SK-N-SH (cell line): ENCODE measurements around the gene PSMD14. TPM values are rescaled to one million over a fixed set of nuclear protein-coding genes. Genes with fewer than 3 reads are reported as not detected.

Experiments used
- CTCF ChIA-PET: fragments of 300-600, 350-600 bp; formaldehyde crosslinking; extraction: SDS; loops from one replicate; lab custom pipeline; 2021; lab: Yijun Ruan, JAX
- POLR2A ChIA-PET: fragments of 350-600 bp; sonication (Branson Sonifier 250); formaldehyde crosslinking; extraction: SDS; loops from one replicate; lab custom pipeline; 2020; ENCODE audit warnings: antibody characterized with exemption, inconsistent platforms; lab: Yijun Ruan, JAX
- DNase-seq: peaks from one replicate; pipeline ENCODE4 v3.0.0; 2012
- H2AFZ ChIP-seq: fragments of 200-600 bp; sonication (generic); 2 replicates; pipeline ENCODE4 v1.8.1; 2016; ENCODE audit warnings: antibody characterized with exemption, mild to moderate bottlenecking, low read depth
- H3F3A ChIP-seq: fragments of 200-600 bp; sonication (generic); replicated peaks from 2 replicates; pipeline ENCODE3; 2016; ENCODE audit warnings: antibody characterized with exemption, mild to moderate bottlenecking; ENCODE audit not compliant: insufficient read depth
- H3K27ac ChIP-seq, 2 experiments: fragments of 200-500 bp in 1 of 2; fragments of 200-600 bp in 1 of 2; sonication (Bioruptor generic) in 1 of 2; sonication (generic), shearing (Covaris generic) in 1 of 2; 2 replicates each; pipeline versions ENCODE4 v1.5.1 to v1.6.1; 2014 to 2016; ENCODE audit warnings: low read depth in 2 of 2, inconsistent platforms in 1 of 2, low read length in 1 of 2, mild to moderate bottlenecking in 1 of 2, mixed read lengths in 1 of 2
- H3K27me3 ChIP-seq: fragments of 200-600 bp; sonication (generic), shearing (Covaris generic); 2 replicates; pipeline ENCODE4 v1.6.1; 2016; ENCODE audit warnings: mixed run types; ENCODE audit not compliant: insufficient read depth
- H3K36me3 ChIP-seq, 2 experiments: fragments of 200-500 bp in 1 of 2; fragments of 200-600 bp in 1 of 2; sonication (Bioruptor generic) in 1 of 2; sonication (generic) in 1 of 2; replicated peaks in 1 of 2; 2 replicates each; pipeline versions ENCODE3 to v1.5.1; 2014 to 2016; ENCODE audit warnings: low read length in 1 of 2, mild to moderate bottlenecking in 1 of 2; ENCODE audit not compliant: insufficient read depth in 2 of 2, control insufficient read depth in 1 of 2
- H3K4me1 ChIP-seq, 2 experiments: fragments of 200-500 bp in 1 of 2; fragments of 200-600 bp in 1 of 2; sonication (Bioruptor generic) in 1 of 2; sonication (generic), shearing (Covaris generic) in 1 of 2; 2 replicates each; pipeline versions ENCODE4 v1.5.1 to v1.6.1; 2014 to 2016; ENCODE audit warnings: low read depth in 1 of 2, low read length in 1 of 2, mixed run types in 1 of 2; ENCODE audit not compliant: insufficient read depth in 2 of 2, control insufficient read depth in 1 of 2
- H3K4me2 ChIP-seq: fragments of 200-600 bp; sonication (generic), shearing (Covaris generic); 2 replicates; pipeline ENCODE4 v1.6.1; 2017; ENCODE audit warnings: mixed run types
- H3K4me3 ChIP-seq, 2 experiments: fragments of 200-500 bp in 1 of 2; fragments of 200-600 bp in 1 of 2; sonication (Bioruptor generic) in 1 of 2; sonication (generic), shearing (Covaris generic) in 1 of 2; 2 replicates each; pipeline versions ENCODE4 v1.5.1 to v1.8.1; 2014 to 2016; ENCODE audit warnings: low read depth in 2 of 2, inconsistent platforms in 1 of 2, low read length in 1 of 2, mild to moderate bottlenecking in 1 of 2, mixed read lengths in 1 of 2, moderate library complexity in 1 of 2
- H3K79me2 ChIP-seq: fragments of 200-600 bp; sonication (generic); 2 replicates; pipeline ENCODE4 v1.8.1; 2017; ENCODE audit warnings: mild to moderate bottlenecking; ENCODE audit not compliant: insufficient read depth
- H3K9ac ChIP-seq: fragments of 200-600 bp; sonication (generic); 2 replicates; pipeline ENCODE4 v1.6.1; 2017; ENCODE audit warnings: mixed run types
- H3K9me2 ChIP-seq: fragments of 200-600 bp; sonication (generic); 2 replicates; pipeline ENCODE4 v1.6.1; 2017; ENCODE audit warnings: mixed run types
- H3K9me3 ChIP-seq: fragments of 200-600 bp; sonication (generic); 2 replicates; pipeline ENCODE4 v1.6.1; 2017; ENCODE audit warnings: mixed run types, mild to moderate bottlenecking, moderate library complexity
- H4K20me1 ChIP-seq: fragments of 200-600 bp; sonication (generic); 2 replicates; pipeline ENCODE4 v1.6.1; 2017; ENCODE audit warnings: mild to moderate bottlenecking, mixed run types; ENCODE audit not compliant: insufficient read depth
- CTCF ChIP-seq: fragments of 200-600 bp; sonication (generic); IDR thresholded peaks from 2 replicates; pipeline ENCODE4 v1.6.1; 2017; ENCODE audit warnings: antibody characterized with exemption, mild to moderate bottlenecking, moderate library complexity
- ELF1 ChIP-seq: IDR thresholded peaks from 2 replicates; pipeline ENCODE4 v1.4.0; 2012
- EP300 ChIP-seq, 2 experiments: IDR thresholded peaks; 2 replicates each; pipeline versions ENCODE4 v1.4.0 to v1.6.1; 2012; ENCODE audit warnings: borderline replicate concordance in 1 of 2, low read depth in 1 of 2, low read length in 1 of 2
- EZH2phosphoT487 ChIP-seq: fragments of 200-600 bp; sonication (generic); IDR thresholded peaks from 2 replicates; pipeline ENCODE4 v1.6.1; 2017; ENCODE audit warnings: low read depth, mixed run types, mild to moderate bottlenecking, antibody characterized with exemption, moderate library complexity, borderline replicate concordance
- FOXM1 ChIP-seq: IDR thresholded peaks from 2 replicates; pipeline ENCODE4 v1.4.0; 2012; ENCODE audit warnings: low read depth, mild to moderate bottlenecking
- GATA2 ChIP-seq: sonication (generic); formaldehyde crosslinking; IDR thresholded peaks from 2 replicates; pipeline ENCODE4 v1.5.0; 2020; ENCODE audit warnings: mild to moderate bottlenecking, missing genetic modification reagents
- IRF3 ChIP-seq: fragments of 150-350 bp; IDR thresholded peaks from 2 replicates; pipeline ENCODE4 v1.6.1; 2016; ENCODE audit warnings: mild to moderate bottlenecking, low read depth, low read length
- JUND ChIP-seq: IDR thresholded peaks from 2 replicates; pipeline ENCODE4 v1.4.0; 2012
- MAX ChIP-seq: IDR thresholded peaks from 2 replicates; pipeline ENCODE4 v1.4.0; 2012; ENCODE audit warnings: low read depth
- MEF2A ChIP-seq: IDR thresholded peaks from 2 replicates; pipeline ENCODE4 v1.4.0; 2012; ENCODE audit warnings: low read depth, borderline replicate concordance
- NRF1 ChIP-seq: IDR thresholded peaks from 2 replicates; pipeline ENCODE4 v1.6.1; 2012; ENCODE audit warnings: low read depth, mild to moderate bottlenecking, low read length
- REST ChIP-seq: IDR thresholded peaks from 2 replicates; pipeline ENCODE4 v1.6.1; 2012; ENCODE audit warnings: mild to moderate bottlenecking, low read depth, low read length, moderate library complexity
- RFX5 ChIP-seq: IDR thresholded peaks from 2 replicates; pipeline ENCODE4 v1.6.1; 2012; ENCODE audit warnings: mild to moderate bottlenecking, improper control_type of control experiment, low read length
- SIN3A ChIP-seq: IDR thresholded peaks from 2 replicates; pipeline ENCODE4 v1.6.1; 2012; ENCODE audit warnings: low read depth, mild to moderate bottlenecking, low read length, moderate library complexity, borderline replicate concordance
- TAF1 ChIP-seq: IDR thresholded peaks from 2 replicates; pipeline ENCODE4 v1.6.1; 2012; ENCODE audit warnings: low read depth, mild to moderate bottlenecking, low read length, moderate library complexity, borderline replicate concordance
- TCF12 ChIP-seq: IDR thresholded peaks from 2 replicates; pipeline ENCODE4 v1.4.0; 2012
- TEAD4 ChIP-seq: IDR thresholded peaks from 2 replicates; pipeline ENCODE4 v1.4.0; 2012; ENCODE audit warnings: mild to moderate bottlenecking, borderline replicate concordance; ENCODE audit not compliant: insufficient read depth
- USF2 ChIP-seq: fragments of 150-350 bp; IDR thresholded peaks from 2 replicates; pipeline ENCODE4 v1.6.1; 2017; ENCODE audit warnings: antibody characterized with exemption, low read length, low read depth, borderline replicate concordance
- ZBTB33 ChIP-seq: IDR thresholded peaks from 2 replicates; pipeline ENCODE4 v1.4.0; 2012; ENCODE audit warnings: low read depth, borderline replicate concordance
- WGBS: methylation state at CpG from one replicate; pipeline ENCODE4 v1.1.6; 2017; ENCODE audit warnings: low lambda C conversion rate; 5-methylcytosine and 5-hydroxymethylcytosine counted together
- polyA plus RNA-seq, 3 experiments: library from polyadenylated mRNA; depleted of rRNA; stranded (reverse); fragments of >200 nt; gene quantifications; 2 replicates each; pipeline ENCODE4 v1.2.3, GENCODE V29; 2012

The PSMD14 gene
- polyA plus RNA-seq, 1 of the 3 experiments (the other 2 are of a cell fraction) = 50.4 TPM

- TF ChIP-seq USF2 (no peak), REST (no peak), EP300 (IDR thresholded peaks at IDR 0.05; ENCODE audit: borderline replicate concordance in 1 of 2, low read depth in 1 of 2, low read length in 1 of 2) (no peak), GATA2 (no peak), ELF1 (no peak), CTCF (no peak), MEF2A (no peak), TAF1 (no peak), MAX (no peak), IRF3 (no peak), ZBTB33 (no peak), TCF12 (no peak), JUND (no peak), RFX5 (no peak), EZH2phosphoT487 (no peak), NRF1 (no peak), TEAD4 (no peak), SIN3A (no peak), FOXM1 (no peak)
These were observed 130.4 kb downstream of the PSMD14 start for GRCh38 chr2:161438598-161438997.

More at GRCh38 chr2:161438598-161438997, 130.4 kb downstream of the PSMD14 start:
- Histone ChIP-seq H3K4me2 (no peak overlapping the region), H3K27me3 (no peaks in the 10 kb centered on the region; the same call in 1 of the 2 replicates), H3K9me2 (no peaks in the 10 kb centered on the region), H3K79me2 (no peaks in the 10 kb centered on the region), H3K4me3 (no peak overlapping the region), H3F3A (no peaks in the 10 kb centered on the region), H3K9ac (no peak overlapping the region), H3K27ac (no peak overlapping the region), H4K20me1 (no peaks in the 10 kb centered on the region), H3K36me3 (no peaks in the 10 kb centered on the region), H3K9me3 (no peaks in the 10 kb centered on the region), H2AFZ (no peak overlapping the region), H3K4me1 (no peaks in the 10 kb centered on the region)
- no peak for DNase-seq
- POLR2A ChIA-PET = no interaction called here
- CTCF ChIA-PET = no interaction called here
- 1% methylated on average over 2 of the region's 2 CpGs for WGBS
